ENCODE data around the gene ANKRD13C.
"Not testable (repeated sequence)": the region's sequence is repeated elsewhere in the genome, so short reads cannot be mapped to it uniquely, and the experiment has no call there.

The ANKRD13C gene

DNA sequence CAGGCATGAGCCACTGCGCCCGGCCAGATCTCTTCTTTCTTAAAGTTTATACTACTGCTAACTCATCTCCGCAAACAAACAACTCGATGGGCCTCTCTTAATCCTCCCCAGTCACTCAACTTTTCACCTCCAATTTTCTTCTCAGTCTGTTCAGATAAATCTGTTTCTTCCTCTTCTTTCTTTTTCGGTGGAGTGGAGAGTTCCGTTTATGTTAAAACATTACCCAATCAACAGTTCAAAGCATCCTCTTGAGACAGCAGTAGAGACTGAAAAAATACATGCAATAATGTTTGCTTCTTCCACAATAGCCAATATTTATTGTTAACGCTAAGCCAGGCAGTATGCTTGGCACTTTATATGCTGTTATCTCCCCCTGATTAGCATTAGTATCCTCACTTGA is 1.4 kb upstream of the ANKRD13C start:
- no peak for DNase-seq

DNA sequence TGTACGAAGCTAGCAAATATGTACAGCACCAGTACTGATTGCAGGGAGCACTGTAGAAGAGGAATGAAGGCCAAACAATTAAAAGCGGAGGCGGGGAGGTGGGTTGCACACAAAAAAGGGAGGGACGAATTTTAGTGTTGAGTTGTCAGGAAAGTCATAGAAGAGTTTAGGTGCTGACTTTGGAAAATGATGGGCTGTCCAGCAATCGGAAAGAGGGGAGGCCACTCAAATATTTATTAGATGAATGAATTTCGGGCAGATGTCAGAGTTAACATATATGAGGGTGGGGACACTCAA is 537 bp upstream of the ANKRD13C start:
- no peak for DNase-seq

DNA sequence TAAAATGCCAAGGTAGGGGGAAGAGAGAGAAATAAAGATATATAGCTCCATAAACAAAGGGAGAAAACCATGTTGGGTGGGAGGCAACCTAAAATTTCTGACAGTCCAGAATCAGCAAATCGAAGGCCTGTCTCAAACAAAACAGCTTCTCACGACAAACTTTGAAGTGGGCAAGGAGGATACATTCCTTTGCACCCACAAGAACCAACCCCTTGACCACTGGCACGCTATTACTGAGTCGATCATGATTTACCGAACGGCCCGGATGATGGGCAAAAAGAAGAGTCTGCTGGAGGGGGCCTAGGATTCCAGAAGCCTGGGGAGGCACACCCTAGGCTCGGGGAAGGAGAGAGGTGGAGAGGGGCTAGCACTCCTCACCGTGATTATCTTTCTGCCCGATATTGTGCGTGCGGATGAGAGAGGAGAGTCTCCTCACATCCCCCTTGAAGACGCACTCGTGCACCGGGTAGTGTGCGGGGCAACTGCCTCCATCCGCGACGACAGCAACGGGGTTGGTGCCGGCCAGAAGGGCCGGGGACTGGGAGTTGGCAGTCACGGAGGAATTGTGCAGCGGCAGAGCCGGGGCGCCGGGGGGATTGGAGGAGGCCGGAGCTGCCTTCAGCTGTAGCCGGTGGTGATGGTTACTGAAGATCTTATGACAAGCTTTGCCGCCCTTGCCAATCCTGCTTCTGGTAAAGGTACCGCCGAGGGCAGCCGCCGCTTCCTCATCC is 756 bp downstream of the ANKRD13C start:
- DNase-seq, result peak in 1 of 2 experiments; percentile 27

DNA sequence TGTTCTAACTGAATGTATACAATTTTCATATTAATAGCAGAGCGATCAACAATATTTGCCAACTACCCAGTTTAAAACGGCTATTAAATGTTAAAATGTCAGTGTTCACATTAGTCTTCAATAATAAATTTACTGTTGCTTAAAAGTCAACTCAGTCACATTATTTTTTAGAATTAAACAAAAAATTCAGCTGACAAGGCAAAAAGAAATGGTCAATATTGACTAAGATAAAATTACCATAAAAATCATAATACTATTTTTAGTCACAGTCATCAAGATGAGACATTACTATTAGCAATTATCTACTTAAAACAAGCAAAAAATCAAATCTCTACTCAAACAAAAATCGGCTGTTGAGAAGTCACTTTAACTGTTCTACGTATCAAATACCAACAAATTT is 1.5 kb downstream of the ANKRD13C start:
- DNase-seq, result no peak

DNA sequence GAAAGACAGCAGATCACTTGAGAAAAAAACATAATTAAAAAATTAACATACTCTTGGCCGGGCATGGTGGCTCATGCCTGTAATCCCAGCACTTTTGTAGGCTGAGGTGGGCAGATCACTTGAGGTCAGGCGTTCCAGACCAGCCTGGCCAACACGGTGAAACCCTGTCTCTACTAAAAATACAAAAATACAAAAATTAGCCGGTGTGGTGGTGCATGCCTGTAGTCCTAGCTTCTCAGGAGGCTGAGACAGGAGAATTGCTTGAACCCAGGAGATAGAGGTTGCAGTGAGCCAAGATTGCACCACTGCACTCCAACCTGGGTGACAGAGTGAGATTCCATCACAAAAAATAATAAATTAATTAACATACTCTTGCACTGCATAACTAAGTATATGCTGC is 4.7 kb downstream of the ANKRD13C start:
- DNase-seq, result not testable (repeated sequence)

DNA sequence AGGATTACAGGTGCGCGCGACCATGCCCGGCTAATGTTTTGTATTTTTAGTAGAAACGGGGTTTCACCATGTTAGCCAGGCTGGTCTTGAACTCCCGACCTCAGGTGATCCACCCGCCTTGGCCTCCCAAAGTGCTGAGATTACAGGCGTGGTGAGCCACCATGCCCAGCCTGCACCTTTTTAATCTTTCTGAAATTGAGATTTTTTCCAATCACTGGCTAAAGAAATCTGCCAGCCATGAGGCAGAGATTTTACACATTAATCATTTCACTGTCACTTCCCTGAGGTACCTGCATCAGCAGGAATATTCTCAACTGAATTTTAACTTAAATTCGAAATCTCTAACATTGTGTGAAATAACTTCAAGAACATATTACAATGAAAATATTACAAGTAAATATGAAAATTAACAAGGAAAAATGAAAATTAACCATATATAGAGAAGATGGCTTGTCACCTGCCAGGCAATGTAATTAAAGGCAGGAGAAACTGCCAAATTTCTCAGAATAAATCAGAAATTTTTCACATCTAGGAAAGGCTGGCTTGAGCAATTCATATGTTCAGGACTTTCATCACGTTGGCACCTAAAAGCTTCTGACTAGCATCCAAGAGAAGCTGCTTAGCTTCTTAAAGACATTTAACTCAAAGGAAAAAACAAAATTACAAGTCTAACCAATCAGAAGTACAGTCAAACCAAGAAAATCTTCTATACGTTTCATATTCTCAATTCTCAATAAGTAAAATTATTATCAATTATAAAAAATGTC is 5.9 kb downstream of the ANKRD13C start:
- no peak for DNase-seq

DNA sequence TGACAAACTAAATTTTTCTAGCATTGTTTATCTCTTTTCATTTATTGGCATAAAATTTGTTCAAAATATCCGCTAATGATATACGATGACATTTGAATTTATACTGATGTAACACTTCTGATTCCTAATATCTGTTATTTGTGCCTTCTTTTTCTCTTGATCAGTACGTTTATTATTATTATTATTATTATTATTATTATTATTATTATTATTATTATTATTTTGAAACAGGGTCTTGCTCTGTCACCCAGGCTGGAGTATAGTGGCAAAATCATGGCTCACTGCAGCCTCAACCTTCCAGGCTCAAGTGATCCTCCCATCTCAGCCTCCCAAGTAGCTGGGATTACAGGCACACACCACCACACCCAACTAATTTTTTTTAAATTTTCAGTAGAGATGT is 14.9 kb downstream of the ANKRD13C start:
- not testable (repeated sequence) for DNase-seq

DNA sequence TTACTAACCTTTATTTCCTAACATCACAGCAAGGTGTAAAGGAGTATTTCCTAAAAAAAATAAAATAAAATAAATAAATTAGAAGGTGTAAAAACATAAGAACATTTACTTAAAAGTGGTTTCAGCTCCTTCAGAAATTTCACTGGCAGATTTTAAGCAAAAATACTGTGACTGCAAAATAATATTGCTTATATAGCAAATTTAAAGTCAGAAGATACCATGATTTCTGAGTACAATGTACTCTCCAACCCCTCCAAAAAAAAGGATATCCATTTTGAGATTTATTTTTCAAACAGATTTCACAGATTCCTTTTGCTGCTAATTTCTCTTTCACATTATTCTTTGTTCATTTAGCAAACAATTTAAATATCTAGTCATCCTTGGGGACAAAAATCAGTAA is 18.5 kb downstream of the ANKRD13C start:
- no peak for DNase-seq

DNA sequence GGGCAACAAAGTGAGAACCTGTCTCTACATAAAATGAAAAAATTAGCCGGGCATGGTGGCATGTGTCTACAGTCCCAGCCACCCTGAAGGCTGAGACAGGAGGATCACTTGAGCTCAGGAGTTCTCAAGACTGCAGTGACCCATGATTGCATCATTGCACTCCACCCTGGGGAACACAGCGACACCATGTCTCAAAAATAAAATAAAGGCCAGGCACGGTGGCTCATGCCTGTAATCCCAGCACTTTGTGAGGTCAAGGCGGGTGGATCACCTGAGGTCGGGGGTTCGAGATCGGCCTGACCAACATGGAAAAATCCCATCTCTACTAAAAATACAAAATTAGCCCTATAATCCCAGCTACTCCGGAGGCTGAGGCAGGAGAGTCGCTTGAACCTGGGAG is 20.1 kb downstream of the ANKRD13C start:
- no peak for DNase-seq

DNA sequence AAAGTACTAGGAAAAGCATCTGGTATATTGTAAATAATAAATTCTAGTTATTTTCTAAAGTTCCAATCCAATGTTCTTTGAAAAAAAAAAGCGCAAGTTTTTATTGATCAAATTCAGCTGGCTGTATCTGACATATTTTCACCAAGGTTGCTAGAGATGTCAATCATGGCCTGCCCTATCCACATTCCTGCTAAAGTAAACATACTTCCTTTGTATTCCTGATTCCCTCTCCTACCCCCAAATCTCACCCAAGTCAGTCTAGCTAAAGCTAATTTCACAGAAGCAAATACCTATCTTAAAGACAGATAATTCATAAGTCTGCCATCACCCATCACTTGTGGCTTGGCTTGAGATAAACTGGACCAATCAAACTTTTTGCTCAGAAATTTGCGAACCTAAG is 21.3 kb downstream of the ANKRD13C start:
- DNase-seq, result no peak

DNA sequence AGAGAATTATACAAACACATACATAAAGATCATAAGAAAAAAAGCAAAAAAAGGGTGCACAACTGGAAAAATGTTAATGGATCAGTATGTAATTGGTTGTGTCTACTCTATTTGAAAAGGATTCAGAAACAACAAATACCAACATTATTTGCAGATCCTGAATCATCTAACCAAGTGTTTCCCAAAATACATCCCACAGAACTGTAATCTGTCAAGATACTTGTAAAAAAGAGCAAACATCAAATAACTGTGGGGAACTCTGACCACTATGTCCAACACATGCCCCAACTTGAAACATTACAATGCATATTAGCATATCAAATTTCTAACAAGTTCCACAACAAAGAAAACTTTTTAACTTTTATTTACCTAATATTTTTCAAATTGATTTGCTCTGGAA is 22.6 kb downstream of the ANKRD13C start:
- no peak for DNase-seq

DNA sequence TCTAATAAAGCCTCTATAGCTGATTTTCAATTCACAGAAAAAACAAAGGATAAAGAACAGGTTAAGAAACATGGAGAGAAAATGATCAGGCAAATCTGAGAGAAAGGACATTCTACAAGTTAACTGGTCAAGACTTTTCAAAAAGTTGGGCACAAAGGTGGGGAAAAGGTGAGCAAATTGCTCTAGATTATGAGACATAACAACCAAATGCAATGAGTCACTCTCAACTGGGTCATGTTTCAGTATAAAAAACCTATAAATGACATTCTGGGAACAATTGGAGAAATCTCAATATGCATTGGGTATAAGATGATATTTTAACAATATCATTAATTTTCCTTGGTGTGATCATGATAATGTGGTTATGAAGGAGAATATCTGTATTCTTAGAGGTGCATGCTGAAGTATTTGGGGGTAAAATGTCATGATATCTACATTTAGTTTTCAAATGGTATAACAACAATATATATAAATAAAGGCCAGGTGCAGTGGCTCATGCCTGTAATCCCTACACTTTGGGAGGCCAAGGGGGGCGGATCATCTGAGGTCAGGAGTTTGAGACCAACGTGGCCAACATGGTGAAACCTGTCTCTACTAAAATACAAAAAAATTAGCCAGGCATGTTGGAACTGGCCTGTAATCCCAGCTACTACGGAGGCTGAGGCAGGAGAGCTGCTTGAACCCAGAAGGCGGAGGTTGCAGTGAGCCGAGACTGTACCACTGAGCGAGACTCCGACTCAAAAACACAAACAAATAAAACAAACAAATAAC is 27.0 kb downstream of the ANKRD13C start:
- no peak for DNase-seq

DNA sequence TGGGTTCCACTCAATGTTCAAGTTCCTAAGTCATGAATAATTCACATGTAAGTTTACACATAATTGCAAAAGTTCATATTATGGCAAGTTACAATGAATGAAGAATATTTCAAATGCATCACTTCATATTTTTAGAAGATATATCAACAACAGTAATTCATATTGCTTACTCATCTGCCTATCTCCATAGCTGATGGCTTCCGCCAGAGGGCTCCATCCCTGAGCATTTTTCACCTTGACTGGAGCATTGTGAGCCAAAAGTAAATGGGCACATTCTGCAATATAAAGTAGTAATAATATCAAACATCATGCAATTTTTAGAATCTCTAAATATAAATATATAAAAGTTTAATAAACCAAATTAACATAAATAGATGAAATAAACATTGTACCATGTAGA is 29.8 kb downstream of the ANKRD13C start:
- DNase-seq, result no peak

DNA sequence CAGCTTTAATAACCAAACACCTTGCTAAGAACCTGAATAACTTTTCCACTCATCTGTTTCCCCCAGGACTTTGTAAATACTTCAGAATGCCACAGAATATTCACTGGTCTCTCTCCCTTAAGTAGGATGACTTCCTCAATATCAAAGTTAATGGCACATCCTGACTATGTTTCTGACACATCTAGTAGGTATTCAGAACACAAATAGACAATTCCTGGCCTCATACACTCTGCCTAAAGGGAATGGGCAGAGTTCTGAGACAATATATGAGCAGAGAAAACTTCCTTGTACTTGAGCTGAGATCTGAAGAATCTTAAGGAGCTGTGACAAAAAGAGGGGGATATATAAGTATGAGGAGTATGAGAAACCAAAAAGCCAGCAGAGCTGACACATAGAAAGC is 34.8 kb downstream of the ANKRD13C start:
- DNase-seq, result peak; percentile 4 to 68

DNA sequence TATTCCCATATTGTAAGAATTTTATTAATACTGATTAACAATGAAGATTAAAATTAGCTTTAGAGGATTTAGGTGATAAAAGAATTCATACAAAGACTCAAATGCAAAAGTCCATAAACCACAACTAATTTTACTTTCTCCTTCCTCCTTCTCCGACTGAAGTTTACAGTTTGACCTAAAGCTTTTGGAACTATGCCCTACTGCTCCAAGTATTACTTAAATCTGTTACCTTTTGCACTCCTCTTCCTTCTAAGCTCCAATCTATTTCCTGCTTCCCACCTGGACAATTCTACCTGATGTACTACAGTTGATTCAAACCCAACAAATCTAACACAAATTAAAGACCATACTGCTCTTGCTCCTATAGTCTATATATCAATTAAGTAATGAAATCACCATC is 36.3 kb downstream of the ANKRD13C start:
- DNase-seq, result no peak

DNA sequence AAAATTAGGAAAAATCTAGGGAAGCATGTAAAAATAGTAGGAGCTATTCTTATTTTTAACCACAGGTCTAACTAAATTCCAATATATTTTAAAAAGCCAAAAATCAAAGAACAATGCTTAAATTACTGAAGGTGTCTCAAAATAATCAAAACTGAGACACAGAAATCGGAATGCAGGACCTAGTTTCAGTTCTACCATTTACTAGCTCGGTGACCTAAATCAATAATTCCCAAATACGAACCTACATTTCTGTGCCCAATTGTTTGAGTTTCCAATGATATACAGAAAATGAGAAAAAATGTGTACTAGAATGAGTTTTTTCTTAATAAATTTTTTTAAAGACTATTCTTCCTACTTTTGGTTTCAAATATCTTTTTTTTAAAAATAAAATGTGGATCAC is 37.4 kb downstream of the ANKRD13C start:
- no peak for DNase-seq

DNA sequence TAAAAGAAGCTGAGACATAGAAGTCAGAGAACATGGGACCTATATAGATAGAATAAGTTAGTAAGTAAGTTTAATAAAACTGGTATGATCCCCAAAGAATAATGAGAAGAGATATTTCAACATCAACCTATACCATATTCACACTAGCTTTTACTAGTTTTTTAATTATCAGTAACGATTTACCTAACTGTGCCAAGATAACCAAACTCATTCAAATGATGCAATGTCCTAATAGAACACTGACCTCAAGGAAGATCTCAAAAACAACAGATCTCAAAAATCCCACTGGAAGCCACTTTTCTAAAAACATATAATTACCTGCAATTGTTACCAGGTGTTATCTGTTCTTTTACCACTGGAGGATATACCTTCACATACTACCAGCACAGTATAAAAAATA is 38.7 kb downstream of the ANKRD13C start:
- no peak for DNase-seq

DNA sequence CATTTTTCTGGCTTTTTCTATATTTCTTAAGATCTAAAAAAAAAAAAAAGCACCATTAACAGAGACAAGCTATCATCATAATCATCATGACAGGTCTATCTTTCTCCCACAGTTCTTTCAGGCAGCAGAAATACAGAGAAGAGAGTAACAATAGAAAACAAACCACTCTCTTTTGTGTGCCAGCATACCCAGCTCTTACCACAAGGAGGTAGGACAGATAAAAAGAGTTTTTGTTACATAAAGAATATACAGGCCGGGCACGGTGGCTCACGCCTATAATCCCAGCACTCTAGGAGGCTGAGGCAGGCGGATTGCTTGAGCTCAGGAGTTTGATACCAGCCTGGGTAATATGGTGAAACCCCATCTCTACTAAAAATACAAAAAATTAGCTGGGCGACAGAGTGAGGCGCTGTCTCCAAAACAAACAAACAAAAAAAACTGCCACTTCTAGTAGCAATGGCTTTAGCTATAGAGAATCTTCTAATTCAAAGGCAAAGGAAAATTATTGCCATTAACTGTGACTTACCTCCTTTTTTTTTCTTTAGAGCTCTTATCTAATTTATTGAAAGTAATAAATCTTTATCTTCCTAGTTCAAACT is 39.7 kb downstream of the ANKRD13C start:
- DNase-seq, result peak in 1 of 2 experiments; percentile 15

DNA sequence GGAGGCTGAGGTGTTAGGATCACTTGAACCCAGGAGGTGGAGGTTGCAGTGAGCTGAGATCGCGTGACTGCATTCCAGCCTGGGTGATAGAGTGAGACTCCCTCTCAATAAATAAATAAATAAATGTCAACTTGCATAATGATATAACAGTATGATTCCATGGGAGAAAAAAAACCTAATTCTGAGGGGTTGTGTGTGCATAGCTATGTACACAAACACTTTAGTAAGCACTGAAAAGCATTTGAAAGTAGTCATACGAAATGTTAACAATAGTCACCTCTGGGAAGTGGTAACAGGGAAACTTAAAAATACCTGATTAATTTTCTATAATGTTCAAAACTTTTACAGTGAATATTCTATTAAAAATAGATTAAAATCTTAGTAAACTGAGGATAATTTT is 43.2 kb downstream of the ANKRD13C start:
- no peak for DNase-seq

DNA sequence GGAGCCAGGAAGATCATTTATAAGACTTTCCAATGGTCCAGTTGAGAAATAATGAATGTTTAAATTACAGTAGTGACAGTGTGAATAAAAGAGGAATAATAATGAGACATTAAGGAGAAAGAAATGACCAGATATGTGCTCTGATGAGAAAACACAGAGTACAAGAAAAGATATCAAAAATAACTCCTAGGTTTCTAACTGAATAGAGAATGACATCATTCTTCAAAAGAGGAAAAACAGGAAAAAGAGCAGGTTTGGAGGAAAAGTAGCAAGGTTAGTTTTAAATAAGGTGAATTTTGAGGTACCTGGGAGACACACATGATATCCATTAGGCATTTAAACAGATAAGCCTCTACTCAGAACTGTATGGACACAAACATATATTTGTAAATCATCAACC is 55.0 kb downstream of the ANKRD13C start:
- DNase-seq, result no peak

DNA sequence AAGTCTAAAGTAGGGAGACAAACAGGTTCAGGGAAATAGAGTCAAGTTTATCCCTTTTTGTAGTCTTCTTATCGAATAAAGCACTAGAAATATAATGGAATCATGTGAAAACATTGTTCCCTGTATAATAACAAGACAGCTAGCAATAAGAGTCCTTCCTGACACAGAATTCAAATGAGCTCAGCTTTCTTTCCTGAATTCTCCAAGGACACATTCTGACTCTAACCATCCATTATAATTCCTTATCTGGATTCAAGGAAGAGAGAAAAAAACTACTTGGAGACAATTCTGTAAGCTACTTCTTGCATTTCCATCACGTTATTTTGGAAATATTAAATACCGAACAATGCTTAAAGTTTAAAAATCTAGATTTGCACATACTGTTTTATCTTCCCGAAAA is 58.8 kb downstream of the ANKRD13C start:
- no peak for DNase-seq

DNA sequence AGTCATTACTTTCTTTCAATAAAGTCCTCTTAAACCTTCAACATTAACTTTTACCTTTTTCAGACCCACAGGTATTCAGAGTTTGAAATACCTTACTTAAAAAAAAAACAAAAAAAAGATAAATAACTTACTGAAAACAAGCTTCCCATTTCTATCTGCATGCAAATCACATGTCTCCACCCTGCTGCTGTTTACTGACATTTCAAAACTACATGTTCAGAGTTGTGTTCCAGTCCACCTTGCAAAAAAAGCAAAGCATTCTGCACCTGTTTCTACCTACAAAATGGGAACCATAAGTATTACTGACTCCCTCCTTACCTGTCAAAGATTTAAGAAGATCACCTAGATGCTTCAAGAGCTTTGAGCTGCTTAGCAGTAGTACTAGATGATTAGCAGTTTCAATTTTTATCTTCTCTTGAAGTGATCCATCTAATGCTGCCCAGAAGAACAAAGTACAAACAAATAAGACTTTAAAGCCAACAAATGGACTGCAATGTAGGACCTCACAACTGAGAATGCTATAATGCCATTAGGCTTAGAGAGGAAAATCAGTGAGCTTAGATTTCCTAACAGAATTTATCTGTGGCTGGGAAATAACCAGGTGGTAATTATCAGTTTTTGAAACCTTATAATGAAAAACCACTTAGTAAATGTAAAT is 61.2 kb downstream of the ANKRD13C start:
- no peak for DNase-seq

DNA sequence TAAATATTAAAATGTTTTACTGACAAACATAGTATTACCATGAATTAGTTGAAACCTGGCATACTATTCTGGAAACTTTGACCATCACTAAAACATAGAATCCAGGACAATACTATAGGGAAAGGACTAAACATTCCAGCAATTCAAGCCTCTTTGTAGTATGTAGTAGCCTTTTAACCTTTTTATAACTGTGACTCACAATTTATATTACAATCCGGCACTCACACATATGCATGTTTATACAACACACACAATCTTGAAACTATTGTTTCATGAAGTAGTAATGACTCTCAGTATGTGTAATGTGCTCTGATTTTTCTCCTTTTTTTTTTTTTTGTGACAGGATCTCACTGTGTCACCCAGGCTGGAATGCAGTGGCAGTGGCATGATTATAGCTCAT is 64.3 kb downstream of the ANKRD13C start:
- DNase-seq, result no peak

Measured in SW 1271 (cell line).